H9 (cell line): Measurements from ENCODE around the gene GCNT1. TPM values are rescaled to one million over a fixed set of nuclear protein-coding genes. Genes with fewer than 3 reads are reported as not detected.

Experiments used
- DNase-seq: peaks from one replicate; pipeline ENCODE4 v3.0.0-alpha.2; 2017
- H2AFZ ChIP-seq: one replicate; pipeline ENCODE4 v1.6.1; 2013; ENCODE audit warnings: mild to moderate bottlenecking, low read length, control low read depth, moderate library complexity
- H2AK5ac ChIP-seq: 2 replicates; pipeline ENCODE4 v1.6.1; 2013; ENCODE audit warnings: low read length, control low read depth, mixed read lengths; ENCODE audit not compliant: insufficient read length
- H2BK120ac ChIP-seq: one replicate; pipeline ENCODE4 v1.6.1; 2013; ENCODE audit warnings: low read depth, mild to moderate bottlenecking, low read length, control low read depth, inconsistent platforms; ENCODE audit not compliant: poor library complexity, severe bottlenecking
- H2BK12ac ChIP-seq: 2 replicates; pipeline ENCODE4 v1.6.1; 2013; ENCODE audit warnings: low read length, control low read depth, mixed read lengths, low read depth; ENCODE audit not compliant: insufficient read length
- H2BK15ac ChIP-seq: 2 replicates; pipeline ENCODE4 v1.6.1; 2013; ENCODE audit warnings: low read depth, low read length, control low read depth
- H2BK20ac ChIP-seq: one replicate; pipeline ENCODE4 v1.6.1; 2013; ENCODE audit warnings: low read depth, mild to moderate bottlenecking, low read length, control low read depth, inconsistent platforms; ENCODE audit not compliant: poor library complexity, severe bottlenecking
- H2BK5ac ChIP-seq: 2 replicates; pipeline ENCODE4 v1.6.1; 2013; ENCODE audit warnings: low read length, control low read depth, mixed read lengths; ENCODE audit not compliant: insufficient read length
- H3K14ac ChIP-seq: 2 replicates; pipeline ENCODE4 v1.6.1; 2013; ENCODE audit warnings: low read length, control low read depth; ENCODE audit not compliant: insufficient read depth
- H3K18ac ChIP-seq: 2 replicates; pipeline ENCODE4 v1.6.1; 2013; ENCODE audit warnings: low read depth, mild to moderate bottlenecking, mixed read lengths, low read length, control low read depth; ENCODE audit not compliant: insufficient read length
- H3K23ac ChIP-seq: 2 replicates; pipeline ENCODE4 v1.6.1; 2013; ENCODE audit warnings: low read length, control low read depth, mixed read lengths, low read depth; ENCODE audit not compliant: insufficient read length
- H3K23me2 ChIP-seq: 2 replicates; pipeline ENCODE4 v1.6.1; 2013; ENCODE audit warnings: low read depth, mild to moderate bottlenecking, mixed read lengths, low read length, control low read depth; ENCODE audit not compliant: insufficient read length, poor library complexity, severe bottlenecking
- H3K27ac ChIP-seq: 2 replicates; pipeline ENCODE4 v1.5.1; 2013; ENCODE audit warnings: low read length, control low read depth, mixed read lengths, low read depth; ENCODE audit not compliant: insufficient read length
- H3K27me3 ChIP-seq: 2 replicates; pipeline ENCODE4 v1.6.1; 2013; ENCODE audit warnings: low read length, control low read depth, inconsistent platforms; ENCODE audit not compliant: insufficient read depth
- H3K4ac ChIP-seq: 2 replicates; pipeline ENCODE4 v1.6.1; 2013; ENCODE audit warnings: low read depth, mild to moderate bottlenecking, control low read depth, inconsistent platforms, low read length, moderate library complexity
- H3K4me1 ChIP-seq: 2 replicates; pipeline ENCODE4 v1.6.1; 2013; ENCODE audit warnings: low read length, control low read depth, inconsistent platforms; ENCODE audit not compliant: insufficient read depth
- H3K4me2 ChIP-seq: 2 replicates; pipeline ENCODE4 v1.6.1; 2013; ENCODE audit warnings: low read length, control low read depth, mixed read lengths; ENCODE audit not compliant: insufficient read length, insufficient read depth
- H3K56ac ChIP-seq: 2 replicates; pipeline ENCODE4 v1.6.1; 2013; ENCODE audit warnings: low read depth, mild to moderate bottlenecking, mixed read lengths, low read length, control low read depth; ENCODE audit not compliant: insufficient read length
- H3K79me1 ChIP-seq: 2 replicates; pipeline ENCODE4 v1.6.1; 2013; ENCODE audit warnings: low read depth, mild to moderate bottlenecking, moderate library complexity, low read length, control low read depth, inconsistent platforms; ENCODE audit not compliant: insufficient read depth, poor library complexity, severe bottlenecking
- H3K79me2 ChIP-seq: 2 replicates; pipeline ENCODE4 v1.6.1; 2013; ENCODE audit warnings: low read length, control low read depth, inconsistent platforms; ENCODE audit not compliant: insufficient read depth
- H3K9ac ChIP-seq: 2 replicates; pipeline ENCODE4 v1.6.1; 2013; ENCODE audit warnings: low read length, control low read depth, mixed read lengths; ENCODE audit not compliant: insufficient read length; ENCODE audit errors: extremely low read depth
- H3K9me3 ChIP-seq: one replicate; pipeline ENCODE4 v1.6.1; 2013; ENCODE audit warnings: low read depth, low read length, inconsistent platforms; ENCODE audit not compliant: control insufficient read depth
- H3T11ph ChIP-seq: one replicate; pipeline ENCODE4 v1.6.1; 2013; ENCODE audit warnings: mild to moderate bottlenecking, low read length, control low read depth, inconsistent platforms
- H4K20me1 ChIP-seq: one replicate; pipeline ENCODE4 v1.6.1; 2013; ENCODE audit not compliant: control insufficient read depth, insufficient read length, insufficient read depth
- H4K5ac ChIP-seq: 2 replicates; pipeline ENCODE4 v1.6.1; 2013; ENCODE audit warnings: low read depth, mild to moderate bottlenecking, mixed read lengths, low read length, control low read depth; ENCODE audit not compliant: insufficient read length
- H4K8ac ChIP-seq: replicated peaks from 2 replicates; pipeline ENCODE4 v1.6.1; 2013; ENCODE audit warnings: low read length, control low read depth, mixed read lengths, low read depth; ENCODE audit not compliant: insufficient read length
- H4K91ac ChIP-seq: 2 replicates; pipeline ENCODE4 v1.6.1; 2013; ENCODE audit warnings: low read depth, mild to moderate bottlenecking, moderate library complexity, mixed read lengths, low read length, control low read depth; ENCODE audit not compliant: insufficient read length
- H3K27ac Mint-ChIP-seq, 3 experiments: 2 replicates in 2 of 3; 3 replicates in 1 of 3; pipeline ENCODE4 v1.8.0; 2020 to 2021; ENCODE audit warnings: mixed read lengths in 3 of 3, mild to moderate bottlenecking in 1 of 3, moderate library complexity in 1 of 3
- H3K27me3 Mint-ChIP-seq: 2 replicates; pipeline ENCODE4 v1.8.0; 2021; ENCODE audit warnings: low read depth, mild to moderate bottlenecking, moderate library complexity, mixed read lengths
- H3K36me3 Mint-ChIP-seq, 3 experiments: 2 replicates in 2 of 3; 3 replicates in 1 of 3; pipeline ENCODE4 v1.8.0; 2020 to 2021; ENCODE audit warnings: low read depth in 3 of 3, mixed read lengths in 3 of 3; ENCODE audit not compliant: insufficient read depth in 1 of 3
- H3K4me1 Mint-ChIP-seq, 2 experiments: 2 replicates each; pipeline ENCODE4 v1.8.0; 2020; ENCODE audit warnings: mixed read lengths in 2 of 2
- H3K4me3 Mint-ChIP-seq, 2 experiments: 2 replicates in 1 of 2; 3 replicates in 1 of 2; pipeline ENCODE4 v1.8.0; 2020 to 2021; ENCODE audit warnings: mild to moderate bottlenecking in 2 of 2, mixed read lengths in 2 of 2, moderate library complexity in 1 of 2
- H3K9me3 Mint-ChIP-seq, 2 experiments: 2 replicates in 1 of 2; 3 replicates in 1 of 2; pipeline ENCODE4 v1.8.0; 2020; ENCODE audit warnings: mild to moderate bottlenecking in 2 of 2, mixed read lengths in 2 of 2, moderate library complexity in 1 of 2
- CTCF ChIP-seq: fragments of 200-600 bp; sonication (generic); conservative IDR thresholded peaks from 3 replicates; pipeline ENCODE4 v1.8.0; 2021; ENCODE audit warnings: antibody characterized with exemption, mild to moderate bottlenecking
- WGBS: extraction: QIAGEN DNeasy Blood & Tissue Kit; methylation state at CpG from one replicate; pipeline ENCODE4 v1.1.7; 2013; ENCODE audit warnings: missing lambda C conversion rate, low lambda C conversion rate, mixed read lengths; ENCODE audit not compliant: insufficient read length; ENCODE audit errors: extremely low coverage; 5-methylcytosine and 5-hydroxymethylcytosine counted together
- total RNA-seq: library from RNA; stranded (reverse); gene quantifications from 2 replicates; pipeline ENCODE4 v1.2.1, GENCODE V29; 2021

The GCNT1 gene
- total RNA-seq, 1 experiment from 2014 or later, result 35.6 TPM

GRCh38 chr9:76419782-76420380, 39.1 kb upstream of the GCNT1 start:
- Histone ChIP-seq H3K79me1 (no peaks in the 10 kb centered on the region), H3K4me2 (no peak overlapping the region), H3K4me1 (peaks cover 5% of the 10 kb centered on the region; the same call in 1 of the 2 replicates), H2BK120ac (no peak overlapping the region), H3K9ac (no peak overlapping the region), H3K9me3 (no peaks in the 10 kb centered on the region), H2AK5ac (no peak overlapping the region), H2BK5ac (no peak overlapping the region), H3K18ac (no peak overlapping the region), H2BK15ac (no peak overlapping the region), H3K23me2 (no peaks in the 10 kb centered on the region), H3K23ac (no peak overlapping the region), H2BK20ac (no peak overlapping the region), H3K27me3 (no peaks in the 10 kb centered on the region), H4K5ac (no peak overlapping the region), H3K56ac (no peak overlapping the region), H3T11ph (no peak overlapping the region), H4K20me1 (no peaks in the 10 kb centered on the region), H3K14ac (no peak overlapping the region), H2AFZ (no peak overlapping the region), H2BK12ac (no peak overlapping the region), H3K79me2 (no peaks in the 10 kb centered on the region), H3K4ac (no peak overlapping the region), H4K8ac (no peak overlapping the region), H4K91ac (no peak overlapping the region), H3K27ac (no peak overlapping the region)
- Mint-ChIP-seq H3K36me3 (peaks cover 0 to 5% (median 1%) of the 10 kb centered on the region in 3 experiments; a peak in 4 of 7 replicates), H3K27me3 (peaks cover 2% of the 10 kb centered on the region; the same call in 1 of the 2 replicates), H3K4me3 (no peak overlapping the region), H3K4me1 (peaks cover 23 to 38% of the 10 kb centered on the region in 2 experiments), H3K27ac (no peak overlapping the region), H3K9me3 (0 out of 5 replicates have a peak, but pooled peaks cover 0 to 4% of the 10 kb centered on the region in 2 experiments)
- TF ChIP-seq CTCF, result peak; percentile 76
- no peak for DNase-seq
- WGBS, result no CpG with 5 or more reads among the region's 2 CpGs
